Measurements from ENCODE around the gene PTK6. TPM values are rescaled to one million over a fixed set of nuclear protein-coding genes. Genes with fewer than 3 reads are reported as not detected.

The PTK6 gene
- total and polyA plus RNA-seq, 2 of the 13 experiments (the other 11 are each of a cell fraction or from before 2014, with no cell fraction given): 0.08 TPM; not detected in 1

- TF ChIP-seq IKZF5 (CRISPR knock-in tag; IDR thresholded peaks at IDR 0.05): peak; percentile 50; the same call in 1 of the 2 replicates
- no peak for TF ChIP-seq ZNF615 (CRISPR knock-in tag; IDR thresholded peaks at IDR 0.05; ENCODE audit: borderline replicate concordance)
- no peak for TF ChIP-seq ZNF609 (CRISPR knock-in tag; IDR thresholded peaks at IDR 0.05; ENCODE audit: borderline replicate concordance)
- TF ChIP-seq E2F1 (CRISPR knock-in tag; IDR thresholded peaks at IDR 0.05): no peak
- TF ChIP-seq ZBTB26 (CRISPR knock-in tag; IDR thresholded peaks at IDR 0.05; ENCODE audit: borderline replicate concordance): peak; percentile 43; the same call in 1 of the 2 replicates
- no peak for TF ChIP-seq NFATC3 (CRISPR knock-in tag; IDR thresholded peaks at IDR 0.05)
- TF ChIP-seq TEAD2 (CRISPR knock-in tag; IDR thresholded peaks at IDR 0.05): no peak
- TF ChIP-seq ZNF772 (CRISPR knock-in tag; IDR thresholded peaks at IDR 0.05): no peak
- TF ChIP-seq KDM1A (CRISPR knock-in tag; IDR thresholded peaks at IDR 0.05): no peak
- TF ChIP-seq POGZ (CRISPR knock-in tag; IDR thresholded peaks at IDR 0.05): no peak; the same call in 1 of the 2 replicates
- no peak for TF ChIP-seq ZKSCAN1 (IDR thresholded peaks at IDR 0.05; ENCODE audit: low read length)
- no peak for TF ChIP-seq ZHX2 (IDR thresholded peaks at IDR 0.05; ENCODE audit: low read depth)
- 0 out of 2 replicates have a peak, but pooled peaks have one; percentile 50 for TF ChIP-seq ZHX2 (CRISPR knock-in tag; IDR thresholded peaks at IDR 0.05; ENCODE audit: borderline replicate concordance)
Observed at GRCh38 chr20:63577317-63577894, 40.2 kb upstream of the PTK6 start (continued).

Data from HepG2 (cell line).